NB4 (cell line): ENCODE results near the gene DNAJB1.

ENCODE experiments used
- DNase-seq: peaks from one replicate; pipeline ENCODE4 v3.0.0; 2010; ENCODE audit warnings: low read depth
- H3K4me3 ChIP-seq: one replicate; pipeline ENCODE4 v1.5.1; 2011; ENCODE audit warnings: mild to moderate bottlenecking, low read depth, low read length, moderate library complexity
- CTCF ChIP-seq: IDR thresholded peaks from one replicate; pipeline ENCODE4 v1.5.1; 2012; ENCODE audit warnings: low read depth, low read length
- MAX ChIP-seq: IDR thresholded peaks from 2 replicates; pipeline ENCODE4 v1.6.1; 2011; ENCODE audit warnings: low read depth, low read length
- MYC ChIP-seq: IDR thresholded peaks from 2 replicates; pipeline ENCODE4 v1.6.1; 2011; ENCODE audit warnings: low read depth, low read length
- POLR2A ChIP-seq: IDR thresholded peaks from 2 replicates; pipeline ENCODE4 v1.6.1; 2011; ENCODE audit warnings: mild to moderate bottlenecking; ENCODE audit not compliant: insufficient read length; ENCODE audit errors: extremely low read depth

DNAJB1 gene

GRCh38 chr19:14533450-14533849, 15.3 kb upstream of the DNAJB1 start:
- no peak overlapping the region for H3K4me3 ChIP-seq
- no peak for DNase-seq
- TF ChIP-seq CTCF (no peak), MAX (no peak), POLR2A (no peak), MYC (no peak)

GRCh38 chr19:14530506-14530905, 12.3 kb upstream of the DNAJB1 start:
- no peak for TF ChIP-seq MAX
- TF ChIP-seq CTCF = no peak
- TF ChIP-seq POLR2A = no peak
- peak overlapping the region; percentile 84 for H3K4me3 ChIP-seq
- DNase-seq = no peak

- peak; percentile 72 for DNase-seq
- TF ChIP-seq MYC = no peak
- no peak for TF ChIP-seq MAX
- TF ChIP-seq CTCF = no peak
These were observed 11.8 kb upstream of the DNAJB1 start for GRCh38 chr19:14530005-14530348.

GRCh38 chr19:14529254-14530004, 11.2 kb upstream of the DNAJB1 start, which contains the start of gene TECR:
Gene TECR (plus strand): TSS chr19:14529594. CDS start chr19:14529697, 103 bp downstream.
- TF ChIP-seq MAX = peak; percentile 89
- peak; percentile 50 for TF ChIP-seq MYC
- TF ChIP-seq POLR2A = peak; percentile 97
- no peak for TF ChIP-seq CTCF
- peak within 1 kb of the TSS; percentile 84 for H3K4me3 ChIP-seq
- DNase-seq = peak; percentile 100

More at GRCh38 chr19:14530005-14530348, 11.8 kb upstream of the DNAJB1 start:
- H3K4me3 ChIP-seq = peak overlapping the region; percentile 84

GRCh38 chr19:14528419-14529253, 10.4 kb upstream of the DNAJB1 start:
- no peak for DNase-seq
- TF ChIP-seq MYC (no peak), CTCF (no peak), MAX (no peak), POLR2A (no peak)
- H3K4me3 ChIP-seq = peak overlapping the region; percentile 47
